Inflammatory macrophage treated with lipopolysaccharide for 1 hour (primary cell): ENCODE results near the gene NFE2L3.
"Not testable (repeated sequence)": the region's sequence is repeated elsewhere in the genome, so short reads cannot be mapped to it uniquely, and the experiment has no call there.

Source experiments
- DNase-seq, 2 donors: peaks; one replicate each; pipeline ENCODE4 v3.0.0-alpha.2; 2020 to 2022

Gene NFE2L3

DNA sequence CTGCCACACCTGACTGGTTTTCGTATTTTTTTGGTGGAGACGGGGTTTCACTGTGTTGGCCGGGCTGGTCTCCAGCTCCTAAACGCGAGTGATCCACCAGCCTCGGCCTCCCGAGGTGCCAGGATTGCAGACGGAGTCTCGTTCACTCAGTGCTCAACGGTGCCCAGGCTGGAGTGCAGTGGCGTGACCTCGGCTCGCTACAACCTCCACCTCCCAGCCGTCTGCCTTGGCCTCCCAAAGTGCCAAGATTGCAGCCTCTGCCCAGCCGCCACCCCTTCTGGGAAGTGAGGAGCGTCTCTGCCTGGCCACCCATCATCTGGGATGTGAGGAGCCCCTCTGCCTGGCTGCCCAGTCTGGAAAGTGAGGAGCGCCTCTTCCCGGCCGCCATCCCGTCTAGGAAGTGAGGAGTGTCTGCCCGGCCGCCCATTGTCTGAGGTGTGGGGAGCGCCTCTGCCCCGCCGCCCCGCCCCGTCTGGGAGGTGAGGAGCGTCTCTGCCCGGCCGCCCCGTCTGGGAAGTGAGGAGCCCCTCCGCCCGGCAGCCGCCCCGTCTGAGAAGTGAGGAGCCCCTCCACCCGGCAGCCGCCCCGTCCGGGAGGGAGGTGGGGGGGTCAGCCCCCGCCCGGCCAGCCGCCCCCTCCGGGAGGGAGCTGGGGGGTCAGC lies 4.2 kb upstream of the NFE2L3 start:
- not testable (repeated sequence) for DNase-seq

DNA sequence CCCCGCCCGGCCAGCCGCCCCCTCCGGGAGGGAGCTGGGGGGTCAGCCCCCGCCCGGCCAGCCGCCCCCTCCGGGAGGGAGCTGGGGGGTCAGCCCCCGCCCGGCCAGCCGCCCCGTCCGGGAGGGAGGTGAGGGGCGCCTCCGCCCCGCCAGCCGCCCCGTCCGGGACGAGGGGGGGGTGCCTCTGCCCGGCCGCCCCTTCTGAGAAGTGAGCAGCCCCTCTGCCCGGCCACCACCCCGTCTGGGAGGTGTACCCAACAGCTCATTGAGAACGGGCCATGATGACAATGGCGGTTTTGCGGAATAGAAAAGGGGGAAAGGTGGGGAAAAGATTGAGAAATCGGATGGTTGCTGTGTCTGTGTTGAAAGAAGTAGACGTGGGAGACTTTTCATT lies 3.7 kb upstream of the NFE2L3 start:
- not testable (repeated sequence) for DNase-seq

- DNase-seq, result no peak
These were observed 2.5 kb upstream of the NFE2L3 start for GRCh38 chr7:26149391-26149977.

DNA sequence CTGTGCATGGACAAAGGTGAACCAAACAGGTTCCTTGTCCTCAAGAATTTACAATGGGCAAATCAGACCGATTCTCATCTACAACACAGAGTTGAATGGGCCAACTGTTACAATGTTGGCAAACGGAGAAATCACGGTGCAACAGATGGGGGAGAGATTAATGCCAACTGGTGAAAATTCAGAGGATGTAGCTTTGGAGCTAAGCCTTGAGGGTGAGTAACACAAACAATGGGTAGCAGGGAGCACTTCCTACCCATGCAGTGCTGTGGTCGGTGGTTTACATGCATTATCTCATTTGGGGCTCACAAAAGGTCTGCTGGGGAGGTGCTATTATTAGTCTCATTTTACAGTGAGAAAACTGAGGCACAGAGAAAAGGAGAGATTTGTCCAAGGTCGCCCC lies 902 bp upstream of the NFE2L3 start:
- no peak for DNase-seq

- no peak for DNase-seq
These were observed 397 bp upstream of the NFE2L3 start for GRCh38 chr7:26151650-26151952.

DNA sequence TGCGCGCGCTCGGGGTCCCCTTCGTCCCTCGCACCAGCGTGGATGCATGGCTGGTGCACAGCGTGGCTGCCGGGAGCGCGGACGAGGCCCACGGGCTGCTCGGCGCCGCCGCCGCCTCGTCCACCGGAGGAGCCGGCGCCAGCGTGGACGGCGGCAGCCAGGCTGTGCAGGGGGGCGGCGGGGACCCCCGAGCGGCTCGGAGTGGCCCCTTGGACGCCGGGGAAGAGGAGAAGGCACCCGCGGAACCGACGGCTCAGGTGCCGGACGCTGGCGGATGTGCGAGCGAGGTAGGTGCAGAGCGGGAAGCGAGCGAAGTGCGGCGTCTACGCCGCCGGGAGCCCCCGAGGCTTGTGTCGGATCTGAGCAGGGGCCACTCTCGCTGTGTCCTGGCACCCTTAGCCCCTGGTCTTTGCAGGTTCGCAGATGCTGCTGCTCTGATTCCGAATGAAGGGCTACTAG lies 813 bp downstream of the NFE2L3 start:
- DNase-seq, result not testable (repeated sequence)

GRCh38 chr7:26153241-26153822 lies 1.3 kb downstream of the NFE2L3 start:
- peak in 1 of 2 donors; percentile 13 for DNase-seq

DNA sequence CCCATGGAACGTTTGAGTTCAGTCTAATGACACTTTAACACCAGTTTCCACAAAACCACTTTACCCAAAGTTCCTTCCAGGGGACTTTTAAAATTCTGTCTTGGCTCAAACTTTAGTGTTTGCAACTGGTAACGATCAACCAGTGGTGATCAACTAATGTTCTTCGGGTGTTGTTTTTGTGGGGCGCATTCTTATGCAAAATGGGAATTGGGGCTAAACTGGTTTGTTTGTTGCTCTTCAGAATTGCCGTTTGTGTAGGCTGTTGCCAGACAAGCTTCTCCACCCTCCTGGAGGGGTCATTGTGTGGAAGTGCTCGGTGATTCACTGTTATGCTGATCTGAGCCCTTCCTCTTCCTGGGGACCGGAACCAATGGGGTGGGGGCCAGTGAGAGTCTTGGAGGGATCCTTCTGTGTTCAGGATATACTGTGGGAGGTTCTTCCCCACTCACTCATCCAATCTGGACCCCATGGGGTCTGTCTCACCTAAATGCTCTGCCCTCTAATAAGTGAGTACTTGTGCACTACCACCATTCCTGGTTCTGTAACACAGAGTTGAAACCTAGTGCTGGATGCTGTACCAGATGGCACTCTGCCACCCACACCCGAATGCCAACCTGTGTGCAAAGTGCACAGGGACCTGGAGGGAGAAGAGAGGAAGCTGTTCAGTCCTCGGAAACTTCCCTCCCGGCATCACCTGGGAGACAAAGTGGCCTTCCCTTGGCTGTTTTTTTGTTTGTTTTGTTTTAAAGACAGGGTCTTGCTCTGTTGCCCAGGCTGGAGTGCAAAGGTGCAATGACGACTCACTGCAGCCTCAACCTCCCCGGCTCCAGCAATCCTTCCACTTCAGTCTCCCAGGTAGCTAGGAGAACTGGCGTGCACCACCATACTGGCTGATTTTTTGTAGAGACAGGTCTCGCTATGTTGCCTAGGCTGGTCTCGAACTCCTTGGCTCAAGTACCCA lies 2.1 kb downstream of the NFE2L3 start:
- DNase-seq, result peak; percentile 71 to 81

GRCh38 chr7:26155531-26156375 lies 3.8 kb downstream of the NFE2L3 start:
- DNase-seq, result peak; percentile 52 to 58

DNA sequence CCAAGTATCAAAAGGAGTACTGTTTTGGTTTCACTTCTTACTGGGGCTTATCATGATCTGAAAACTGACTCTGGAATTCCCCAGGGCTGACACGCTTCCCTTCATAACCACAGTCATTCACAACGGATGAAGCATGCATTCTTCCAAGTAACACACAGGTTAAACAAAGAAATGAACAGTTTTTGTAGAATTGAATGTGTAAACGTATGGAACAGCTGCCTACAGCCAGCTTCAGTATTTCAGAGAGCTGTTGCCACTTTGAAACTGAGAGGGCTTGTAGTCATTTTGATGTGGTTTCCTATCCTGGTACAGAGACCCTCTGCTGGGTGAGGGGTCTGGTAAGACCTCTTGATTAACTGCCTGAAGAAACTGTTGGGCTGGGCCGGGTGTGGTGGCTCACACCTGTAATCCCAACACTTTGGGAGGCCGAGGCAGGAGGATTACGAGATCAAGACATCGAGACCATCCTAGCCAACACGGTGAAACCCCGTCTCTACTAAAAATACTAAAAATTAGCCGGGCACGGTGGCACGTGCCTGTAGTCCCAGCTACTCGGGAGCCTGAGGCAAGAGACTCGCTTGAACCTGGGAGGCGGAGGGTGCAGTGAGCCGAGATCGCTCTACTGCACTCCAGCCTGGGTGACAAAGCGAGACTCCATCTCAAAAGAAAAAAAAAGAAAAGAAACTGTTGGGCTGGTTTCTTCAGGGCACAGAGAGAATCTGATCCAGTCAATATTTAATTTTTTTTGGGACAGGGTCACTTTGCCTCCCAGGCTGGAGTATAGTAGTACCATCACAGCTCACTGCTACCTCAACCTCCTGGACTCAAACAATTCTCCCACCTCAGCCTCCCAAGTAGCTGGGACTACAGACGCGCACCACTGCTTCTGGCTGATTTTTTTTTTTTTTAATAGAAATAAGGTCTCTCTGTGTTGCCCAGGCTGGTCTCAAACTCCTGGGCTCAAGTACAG lies 4.7 kb downstream of the NFE2L3 start:
- peak; percentile 89 to 90 for DNase-seq

GRCh38 chr7:26157520-26158105 lies 5.6 kb downstream of the NFE2L3 start:
- DNase-seq, result no peak

- DNase-seq, result no peak
These were observed 7.2 kb downstream of the NFE2L3 start for GRCh38 chr7:26159243-26159642.

- peak; percentile 27 to 50 for DNase-seq
These were observed 8.9 kb downstream of the NFE2L3 start for GRCh38 chr7:26160896-26161295.

- DNase-seq, result no peak
These were observed 10.4 kb downstream of the NFE2L3 start for GRCh38 chr7:26162431-26162830.

DNA sequence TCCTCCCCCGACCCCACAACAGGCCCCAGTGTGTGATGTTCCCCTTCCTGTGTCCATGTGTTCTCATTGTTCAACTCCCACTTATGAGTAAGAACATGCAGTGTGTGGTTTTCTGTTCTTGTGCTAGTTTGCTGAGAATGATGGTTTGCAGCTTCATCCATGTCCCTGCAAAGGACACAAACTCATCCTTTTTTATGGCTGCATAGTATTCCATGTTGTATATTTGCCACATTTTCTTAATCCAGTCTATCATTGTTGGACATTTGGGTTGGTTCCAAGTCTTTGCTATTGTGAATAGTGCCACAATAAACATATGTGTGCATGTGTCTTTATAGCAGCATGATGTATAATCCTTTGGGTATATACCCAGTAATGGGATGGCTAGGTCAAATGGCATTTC lies 11.8 kb downstream of the NFE2L3 start:
- not testable (repeated sequence) for DNase-seq

DNA sequence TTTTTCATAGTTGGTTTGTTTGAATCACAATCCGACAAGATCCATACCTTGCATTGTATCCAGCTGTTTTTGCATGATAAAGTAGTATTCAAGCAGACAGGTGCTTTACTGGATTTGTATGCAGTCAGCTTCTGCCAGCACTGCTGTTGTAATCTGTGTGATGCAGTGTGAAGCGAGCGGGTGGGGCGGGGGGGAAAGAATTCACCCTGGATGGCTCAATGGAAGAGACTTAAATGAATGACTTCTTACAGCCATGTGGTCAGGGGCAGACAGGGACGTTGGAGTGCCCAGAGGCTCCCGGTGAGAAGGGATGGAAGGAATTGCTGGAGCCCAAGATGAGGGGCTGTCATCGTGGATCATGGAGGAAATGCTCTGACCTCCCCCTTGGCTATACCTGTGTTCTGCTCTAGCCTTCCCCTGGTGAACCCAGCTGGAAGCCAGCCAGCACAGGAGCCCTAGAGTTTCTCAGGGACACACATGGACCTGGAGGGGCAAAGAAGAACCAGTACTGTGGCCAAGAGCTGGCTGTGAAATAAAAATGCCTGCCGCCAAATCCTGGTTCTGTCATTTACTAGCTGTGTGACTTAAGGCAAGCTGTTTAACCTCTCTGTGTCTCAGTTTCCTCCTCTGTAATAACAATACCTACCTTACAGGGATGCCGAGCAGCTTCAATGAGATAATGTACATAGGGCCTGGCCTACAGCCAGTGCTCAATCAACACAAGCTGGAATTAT lies 14.1 kb downstream of the NFE2L3 start:
- no peak for DNase-seq

DNA sequence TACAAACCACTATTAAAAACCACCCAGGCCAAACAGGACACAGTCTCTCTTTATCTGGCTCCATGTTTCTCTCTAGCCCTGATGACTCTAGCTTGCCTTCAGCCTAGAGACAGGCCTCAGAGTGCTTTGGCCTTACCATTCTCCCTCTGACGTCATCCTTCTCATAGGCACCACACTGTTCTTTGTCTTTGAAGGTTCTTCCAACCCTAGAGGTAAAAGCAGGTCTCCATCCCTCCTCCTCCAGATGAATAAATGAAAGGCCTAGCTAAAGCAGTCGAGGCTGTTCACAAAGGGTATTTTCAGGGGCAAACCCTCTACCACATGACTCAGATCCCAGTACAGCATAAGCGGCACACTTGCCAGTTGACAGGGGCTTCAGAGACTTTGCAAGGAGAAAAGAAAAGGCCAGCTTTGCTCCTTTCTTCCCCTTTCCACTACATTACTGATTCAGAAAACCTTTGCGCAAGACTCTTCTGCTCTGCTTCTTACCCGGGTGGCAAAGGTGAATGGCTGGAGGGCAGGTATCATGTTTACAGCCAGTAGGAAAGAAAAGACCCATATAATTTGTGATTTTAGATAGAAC lies 14.8 kb downstream of the NFE2L3 start:
- DNase-seq, result no peak

DNA sequence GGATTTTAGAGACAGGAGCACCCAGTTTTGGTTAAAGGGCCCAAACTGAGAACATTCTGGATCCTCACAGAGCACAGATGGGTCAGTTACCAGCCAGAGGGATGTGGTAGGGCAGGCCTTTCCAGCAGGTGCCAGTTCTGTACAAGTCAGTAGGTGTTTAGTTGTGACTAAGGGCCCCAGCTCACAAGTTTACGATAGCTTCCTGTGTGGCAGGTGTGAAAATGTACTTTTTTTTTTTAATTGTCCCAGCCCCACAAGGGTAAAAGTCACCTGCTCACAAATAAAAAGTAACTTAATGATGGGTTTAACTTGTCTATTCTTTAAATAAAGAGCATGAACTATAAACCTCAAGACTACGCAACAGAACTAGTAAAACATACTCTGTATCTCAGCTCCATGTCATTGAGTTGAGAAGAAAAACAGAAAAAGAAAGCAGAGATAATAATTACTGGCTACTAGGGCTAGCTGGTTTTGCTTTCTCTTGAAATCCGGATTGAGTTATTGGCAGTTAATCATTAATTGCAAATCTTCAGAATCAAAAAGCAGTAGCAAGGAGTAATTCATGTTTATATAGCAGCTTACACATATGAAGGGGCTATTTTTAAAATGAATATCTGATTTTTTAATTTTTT lies 15.4 kb downstream of the NFE2L3 start:
- DNase-seq, result no peak

DNA sequence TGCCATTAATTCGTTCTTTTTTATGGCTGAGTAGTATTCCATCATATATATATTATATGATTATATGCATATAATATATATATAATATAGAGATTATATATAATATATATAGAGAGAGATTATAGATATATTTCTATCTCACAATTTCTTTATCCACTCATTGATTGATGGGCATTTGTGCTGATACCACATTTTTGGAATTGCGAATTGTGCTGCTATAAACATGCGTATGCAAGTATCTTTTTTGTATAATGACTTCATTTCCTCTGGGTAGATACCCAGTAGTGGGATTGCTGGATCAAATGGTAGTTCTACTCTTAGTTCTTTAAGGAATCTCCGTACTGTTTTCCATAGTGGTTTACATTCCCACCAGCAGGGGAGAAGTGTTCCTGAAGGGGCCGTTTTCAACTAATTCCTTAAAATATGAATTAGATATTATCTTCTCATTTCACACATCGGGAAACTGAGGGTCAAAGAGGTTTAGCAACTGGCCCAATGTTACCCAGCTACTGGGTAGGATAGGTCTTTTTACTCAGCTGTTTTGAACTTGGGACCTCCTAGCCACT lies 16.5 kb downstream of the NFE2L3 start:
- no peak for DNase-seq
